ENCODE results near the gene ZMIZ2. TPM values are rescaled to one million over a fixed set of nuclear protein-coding genes. Genes with fewer than 3 reads are reported as not detected.
"Not testable (repeated sequence)": the region's sequence is repeated elsewhere in the genome, so short reads cannot be mapped to it uniquely, and the experiment has no call there.

Gene ZMIZ2
- polyA plus RNA-seq, 3 donors = 1.9 to 72.8 (median 3.3) TPM

DNA sequence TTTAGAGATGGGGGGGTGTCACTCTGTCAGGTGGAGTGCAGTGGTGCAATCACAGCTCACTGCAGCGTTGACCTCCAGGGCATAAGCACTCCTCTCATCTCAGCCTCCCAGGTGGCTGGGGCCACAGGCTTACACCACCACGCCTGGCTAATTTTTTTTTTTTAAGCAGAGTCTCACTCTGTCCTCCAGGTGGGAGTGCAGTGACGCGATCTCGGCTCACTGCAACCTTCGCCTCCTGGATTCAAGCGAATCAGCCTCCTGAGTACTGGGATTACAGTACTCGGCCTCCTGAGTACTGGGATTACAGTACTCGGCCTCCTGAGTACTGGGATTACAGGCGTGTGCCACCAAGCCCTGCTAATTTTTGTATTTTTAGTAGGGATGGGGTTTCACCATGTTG is 24.2 kb downstream of the ZMIZ2 start:
- DNase-seq = no peak
- whole genome bisulfite sequencing (ENCODE audit: insufficient coverage) = 90% methylated on average over 8 of the region's 10 CpGs
- Histone ChIP-seq H3K4me2 (replicated peaks; ENCODE audit: extremely low read depth, low read length, poor library complexity, severe bottlenecking) (no peak overlapping the region), H3K36me3 (replicated peaks in 1 of 2; ENCODE audit: control insufficient read depth in 1 of 2, insufficient read depth in 2 of 2, low read length in 2 of 2) (peaks cover 0 to 2% of the 10 kb centered on the region in 2 donors), H4K20me1 (ENCODE audit: insufficient read depth, low read length) (no peaks in the 10 kb centered on the region), H3K9ac (ENCODE audit: insufficient read depth, low read length, poor library complexity, severe bottlenecking) (no peak overlapping the region), H3K79me2 (ENCODE audit: insufficient read depth, low read length) (no peaks in the 10 kb centered on the region), H3K27me3 (ENCODE audit: control insufficient read depth in 2 of 2, insufficient read depth in 2 of 2, low read length in 2 of 2) (no peaks in the 10 kb centered on the region), H3K27ac (ENCODE audit: low read depth in 1 of 2, low read length in 2 of 2) (no peak overlapping the region), H3K4me3 (replicated peaks in 1 of 3; ENCODE audit: low read depth in 2 of 3, low read length in 3 of 3) (no peak overlapping the region), H3K9me3 (replicated peaks in 1 of 2; ENCODE audit: control insufficient read depth in 1 of 2, insufficient read depth in 1 of 2, low read length in 2 of 2) (no peaks in the 10 kb centered on the region), H2AFZ (ENCODE audit: insufficient read depth, low read depth, low read length, poor library complexity, severe bottlenecking) (no peak overlapping the region), H3K4me1 (ENCODE audit: control insufficient read depth in 1 of 2, insufficient read depth in 2 of 2, low read length in 2 of 2) (peaks cover 31 to 33% of the 10 kb centered on the region in 2 donors)
- intact Hi-C loops (cut with micrococcal nuclease) = no loop called here
- Mint-ChIP-seq H3K27ac (no peak overlapping the region), H3K36me3 (peaks cover 2 to 5% of the 10 kb centered on the region in 2 donors), H3K9me3 (peaks cover 0 to 2% (median 0%) of the 10 kb centered on the region in 7 donors), H3K27me3 (ENCODE audit: low read depth in 3 of 3) (peaks cover 9 to 15% (median 10%) of the 10 kb centered on the region in 3 donors), H3K4me1 (peaks cover 35% of the 10 kb centered on the region), H3K4me3 (no peak overlapping the region)
- TF ChIP-seq, protein P1, sequence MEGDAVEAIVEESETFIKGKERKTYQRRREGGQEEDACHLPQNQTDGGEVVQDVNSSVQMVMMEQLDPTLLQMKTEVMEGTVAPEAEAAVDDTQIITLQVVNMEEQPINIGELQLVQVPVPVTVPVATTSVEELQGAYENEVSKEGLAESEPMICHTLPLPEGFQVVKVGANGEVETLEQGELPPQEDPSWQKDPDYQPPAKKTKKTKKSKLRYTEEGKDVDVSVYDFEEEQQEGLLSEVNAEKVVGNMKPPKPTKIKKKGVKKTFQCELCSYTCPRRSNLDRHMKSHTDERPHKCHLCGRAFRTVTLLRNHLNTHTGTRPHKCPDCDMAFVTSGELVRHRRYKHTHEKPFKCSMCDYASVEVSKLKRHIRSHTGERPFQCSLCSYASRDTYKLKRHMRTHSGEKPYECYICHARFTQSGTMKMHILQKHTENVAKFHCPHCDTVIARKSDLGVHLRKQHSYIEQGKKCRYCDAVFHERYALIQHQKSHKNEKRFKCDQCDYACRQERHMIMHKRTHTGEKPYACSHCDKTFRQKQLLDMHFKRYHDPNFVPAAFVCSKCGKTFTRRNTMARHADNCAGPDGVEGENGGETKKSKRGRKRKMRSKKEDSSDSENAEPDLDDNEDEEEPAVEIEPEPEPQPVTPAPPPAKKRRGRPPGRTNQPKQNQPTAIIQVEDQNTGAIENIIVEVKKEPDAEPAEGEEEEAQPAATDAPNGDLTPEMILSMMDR (IDR thresholded peaks at IDR 0.05) = no peak

DNA sequence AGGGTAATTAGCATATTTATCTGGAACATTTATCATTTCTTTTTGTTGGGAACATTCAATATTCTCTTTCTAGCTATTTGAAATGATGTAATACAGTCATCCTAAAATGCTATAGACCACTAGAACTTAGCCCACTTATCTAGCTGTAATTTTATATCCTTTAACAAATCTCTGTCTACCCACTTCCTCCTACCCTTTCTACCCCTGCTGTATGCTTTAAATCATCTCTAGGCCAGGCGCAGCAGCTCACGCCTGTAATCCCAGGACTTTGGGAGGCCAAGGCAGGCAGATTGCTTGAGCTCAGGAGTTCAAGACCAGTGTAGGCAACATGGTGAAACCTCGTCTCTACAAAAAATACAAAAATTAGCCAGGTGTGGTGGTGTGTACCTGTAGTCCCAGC is 25.8 kb downstream of the ZMIZ2 start:
- H2AFZ ChIP-seq (ENCODE audit: insufficient read depth, low read depth, low read length, poor library complexity, severe bottlenecking); H3K36me3 Mint-ChIP-seq; H3K27ac Mint-ChIP-seq; H3K9me3 ChIP-seq (replicated peaks in 1 of 2; ENCODE audit: control insufficient read depth in 1 of 2, insufficient read depth in 1 of 2, low read length in 2 of 2); H3K36me3 ChIP-seq (replicated peaks in 1 of 2; ENCODE audit: control insufficient read depth in 1 of 2, insufficient read depth in 2 of 2, low read length in 2 of 2); H3K9me3 Mint-ChIP-seq; H3K79me2 ChIP-seq (ENCODE audit: insufficient read depth, low read length); H3K9ac ChIP-seq (ENCODE audit: insufficient read depth, low read length, poor library complexity, severe bottlenecking); H3K4me3 Mint-ChIP-seq; DNase-seq; H3K27ac ChIP-seq (ENCODE audit: low read depth in 1 of 2, low read length in 2 of 2); H3K4me3 ChIP-seq (replicated peaks in 1 of 3; ENCODE audit: low read depth in 2 of 3, low read length in 3 of 3); intact Hi-C loops (cut with micrococcal nuclease); H3K4me2 ChIP-seq (replicated peaks; ENCODE audit: extremely low read depth, low read length, poor library complexity, severe bottlenecking); H4K20me1 ChIP-seq (ENCODE audit: insufficient read depth, low read length); H3K27me3 ChIP-seq (ENCODE audit: control insufficient read depth in 2 of 2, insufficient read depth in 2 of 2, low read length in 2 of 2): not testable (repeated sequence)
- peaks cover 19% of the 10 kb centered on the region for H3K4me1 Mint-ChIP-seq
- peaks cover 15 to 16% of the 10 kb centered on the region in 2 donors for H3K4me1 ChIP-seq (ENCODE audit: control insufficient read depth in 1 of 2, insufficient read depth in 2 of 2, low read length in 2 of 2)
- WGBS (ENCODE audit: insufficient coverage) = 100% methylated on average over 1 of the region's 3 CpGs
- peaks cover 8 to 16% (median 10%) of the 10 kb centered on the region in 3 donors for H3K27me3 Mint-ChIP-seq (ENCODE audit: low read depth in 3 of 3)
